K562 (cell line): ENCODE measurements around the gene RPL27. TPM values are rescaled to one million over a fixed set of nuclear protein-coding genes. Genes with fewer than 3 reads are reported as not detected.
A peak's percentile ranks its signal among the peaks of the same experiment; 100 is the strongest.

Experiments used
- CBX5 ChIP-seq: IDR thresholded peaks from 2 replicates; pipeline ENCODE4 v1.6.1; 2014; ENCODE audit warnings: low read depth, borderline replicate concordance
- HMGN3 ChIP-seq: IDR thresholded peaks from 2 replicates; pipeline ENCODE4 v1.6.1; 2011; ENCODE audit warnings: borderline replicate concordance, low read depth, mild to moderate bottlenecking, mixed read lengths, low read length; ENCODE audit not compliant: insufficient read length; ENCODE audit errors: extremely low read depth
- HNRNPH1 ChIP-seq: fragments of 200-400 bp; formaldehyde crosslinking; optimal IDR thresholded peaks from 2 replicates; pipeline ENCODE3; 2017; ENCODE audit warnings: low read depth, mild to moderate bottlenecking, low read length, moderate library complexity
- HOXB6 ChIP-seq: fragments of 250-450 bp; sonication (Bioruptor Pico); IDR thresholded peaks from 2 replicates; pipeline ENCODE4 v1.5.1; 2022; ENCODE audit warnings: mild to moderate bottlenecking, borderline replicate concordance
- KHSRP ChIP-seq: fragments of 450-650 bp; IDR thresholded peaks from 2 replicates; pipeline ENCODE4 v1.6.1; 2017
- KLF1 ChIP-seq: fragments of 450-650 bp; IDR thresholded peaks from 2 replicates; pipeline ENCODE4 v1.6.1; 2016; ENCODE audit warnings: missing genetic modification characterization, missing compliant biosample characterization
- MNT ChIP-seq, 2 experiments: fragments of 450-650 bp; conservative IDR thresholded peaks; 2 replicates each; pipeline ENCODE4 v1.6.1; 2017; ENCODE audit warnings: mild to moderate bottlenecking in 2 of 2, moderate library complexity in 2 of 2
- NR2C1 ChIP-seq, 2 experiments: fragments of 450-650 bp; IDR thresholded peaks; 2 replicates each; pipeline ENCODE4 v1.6.1; 2017; ENCODE audit warnings: mild to moderate bottlenecking in 2 of 2, antibody characterized with exemption in 1 of 2, inconsistent platforms in 1 of 2, missing compliant biosample characterization in 1 of 2, missing genetic modification characterization in 1 of 2
- PBX2 ChIP-seq, 2 experiments: IDR thresholded peaks in 1 of 2; conservative IDR thresholded peaks in 1 of 2; 2 replicates each; pipeline ENCODE4 v1.6.1; 2016; ENCODE audit warnings: low read depth in 2 of 2, mild to moderate bottlenecking in 1 of 2, missing compliant biosample characterization in 1 of 2, missing genetic modification characterization in 1 of 2, moderate library complexity in 1 of 2
- SMARCE1 ChIP-seq: fragments of 450-650 bp; IDR thresholded peaks from 2 replicates; pipeline ENCODE4 v1.7.1; 2016; ENCODE audit warnings: mild to moderate bottlenecking
- TFE3 ChIP-seq: fragments of 450-650 bp; formaldehyde crosslinking; IDR thresholded peaks from 2 replicates; pipeline ENCODE4 v1.4.0; 2020; ENCODE audit warnings: mild to moderate bottlenecking, mixed read lengths
- ZBTB43 ChIP-seq: sonication (generic); formaldehyde crosslinking; IDR thresholded peaks from 2 replicates; pipeline ENCODE4 v1.8.0; 2023; ENCODE audit warnings: mild to moderate bottlenecking, missing genetic modification reagents
- ZNF224 ChIP-seq: sonication (generic); formaldehyde crosslinking; IDR thresholded peaks from 2 replicates; pipeline ENCODE4 v1.8.0; 2022; ENCODE audit warnings: mild to moderate bottlenecking, missing genetic modification reagents
- ZNF23 ChIP-seq: fragments of 250-450 bp; sonication (Bioruptor Pico); IDR thresholded peaks from 2 replicates; pipeline ENCODE4 v1.4.0; 2020; ENCODE audit warnings: mild to moderate bottlenecking
- ZNF592 ChIP-seq: fragments of 450-650 bp; IDR thresholded peaks from 2 replicates; pipeline ENCODE4 v1.6.1; 2017; ENCODE audit warnings: antibody characterized with exemption, mild to moderate bottlenecking
- polyA plus RNA-seq, 8 experiments: library from polyadenylated mRNA; depleted of rRNA in 4 of 8; stranded (reverse) in 5 of 8; unstranded in 3 of 8; fragments of >200 nt; fragmentation: Nextera tagmentation in 2 of 8; fragmentation: Illumina TruSeq in 1 of 8; extraction: Ambion mirVana in 2 of 8; extraction: Trizol in 1 of 8; gene quantifications; 2 replicates each; pipeline versions ENCODE4 v1.2.1 to v1.2.3, GENCODE V29; 2011 to 2014; ENCODE audit warnings: inconsistent platforms in 1 of 8, missing spikeins in 1 of 8
- total RNA-seq, 7 experiments: library from RNA; depleted of rRNA in 6 of 7; stranded (reverse); fragments of >200 nt in 6 of 7; fragmentation: Illumina TruSeq in 2 of 7; extraction: Trizol in 2 of 7; gene quantifications; 2 replicates each; pipeline versions ENCODE4 v1.2.1 to v1.2.3, GENCODE V29; 2011 to 2021; ENCODE audit warnings: low replicate concordance in 1 of 7

RPL27 gene
- total and polyA plus RNA-seq, 9 of the 15 experiments (the other 6 are each of a cell fraction or from before 2014, with no cell fraction given): 1,539 to 6,155 (median 3,710) TPM

- TF ChIP-seq ZNF592: peak; percentile 12; the same call in 1 of the 2 replicates
- no peak for TF ChIP-seq HOXB6
- no peak for TF ChIP-seq HMGN3
- TF ChIP-seq MNT (conservative IDR thresholded peaks at IDR 0.05): peak; percentile 90 to 95
- TF ChIP-seq ZNF224 (CRISPR knock-in tag): no peak
- no peak for TF ChIP-seq SMARCE1
- TF ChIP-seq HNRNPH1: no peak
- no peak for TF ChIP-seq ZNF23 (CRISPR knock-in tag)
- TF ChIP-seq PBX2 (CRISPR knock-in tag; IDR thresholded peaks at IDR 0.05; ENCODE audit: low read depth): no peak
- no peak for TF ChIP-seq PBX2 (tag; conservative IDR thresholded peaks at IDR 0.05; ENCODE audit: low read depth)
- no peak for TF ChIP-seq ZBTB43 (CRISPR knock-in tag)
- no peak for TF ChIP-seq KHSRP
- no peak for TF ChIP-seq CBX5
- TF ChIP-seq KLF1 (tag): no peak
- TF ChIP-seq TFE3: no peak
- TF ChIP-seq NR2C1 (IDR thresholded peaks at IDR 0.05): no peak
- TF ChIP-seq NR2C1 (tag; IDR thresholded peaks at IDR 0.05): no peak
Measured at GRCh38 chr17:42964161-42964932, 33.9 kb upstream of the RPL27 start, which contains the start of gene AARSD1 (continued).
